K562 (cell line): Measurements from ENCODE around the gene GGCT. TPM values are rescaled to one million over a fixed set of nuclear protein-coding genes. Genes with fewer than 3 reads are reported as not detected.

ENCODE experiments used
- ATAC-seq: fragments of 200-7000 bp; cut with Tn5 transposase; 3 replicates; pipeline ENCODE4 v1.9.1; 2020; ENCODE audit warnings: moderate library complexity
- BruUV-seq: library from RNA; stranded (reverse); fragments of 400-500 nt; replicated peaks from 2 replicates; lab custom pipeline; 2021; lab: Mats Ljungman, UMichigan
- CTCF ChIA-PET: fragments of 300-600 bp; formaldehyde crosslinking; extraction: SDS; loops from one replicate; lab custom pipeline; 2021; ENCODE audit warnings: low intra/inter-chr PET ratio; lab: Yijun Ruan, JAX
- POLR2A ChIA-PET: fragments of 300-600, 350-650 bp; sonication (Branson Sonifier 250); formaldehyde crosslinking; extraction: SDS; loops from one replicate; lab custom pipeline; 2021; ENCODE audit warnings: antibody characterized with exemption, inconsistent platforms; lab: Yijun Ruan, JAX
- DNase-seq, 4 experiments: peaks; one replicate each; pipeline versions ENCODE4 v3.0.0 to v3.0.0-alpha.2; 2011 to 2018; ENCODE audit warnings: low spot score in 3 of 4, mixed read lengths in 3 of 4; ENCODE audit errors: extremely low read depth in 1 of 4
- FAIRE-seq: peaks from 2 replicates; lab custom pipeline; 2011; peaks lifted over from hg19 to GRCh38; lab: Jason Lieb, UNC
- H2AFZ ChIP-seq: 2 replicates; pipeline ENCODE4 v1.6.0; 2011; ENCODE audit warnings: low read depth, low read length, control low read depth, inconsistent platforms
- H3K27ac ChIP-seq: fragments of 200-600 bp; 3 replicates; pipeline ENCODE4 v1.8.0; 2011; ENCODE audit warnings: low read depth, mild to moderate bottlenecking, control low read depth, inconsistent platforms, low read length, moderate library complexity, mixed read lengths; ENCODE audit errors: extremely low read depth
- H3K27me3 ChIP-seq, 2 experiments: fragments of 300-600 bp in 1 of 2; 2 replicates in 1 of 2; 3 replicates in 1 of 2; pipeline versions ENCODE4 v1.6.0 to v1.8.0; 2011; ENCODE audit warnings: inconsistent platforms in 2 of 2, low read length in 2 of 2, mild to moderate bottlenecking in 1 of 2, mixed read lengths in 1 of 2, moderate library complexity in 1 of 2; ENCODE audit not compliant: control insufficient read depth in 2 of 2, insufficient read depth in 2 of 2
- H3K36me3 ChIP-seq: fragments of 300-600 bp; 3 replicates; pipeline ENCODE4 v1.8.0; 2011; ENCODE audit warnings: mild to moderate bottlenecking, low read length, inconsistent platforms; ENCODE audit not compliant: control insufficient read depth, insufficient read depth
- H3K4me1 ChIP-seq, 2 experiments: fragments of 200-600 bp in 1 of 2; replicated peaks in 1 of 2; 2 replicates in 1 of 2; 3 replicates in 1 of 2; pipeline versions ENCODE4 v1.5.1 to v1.8.0; 2011; ENCODE audit warnings: inconsistent platforms in 2 of 2, low read length in 2 of 2, mild to moderate bottlenecking in 1 of 2, mixed read lengths in 1 of 2, moderate library complexity in 1 of 2; ENCODE audit not compliant: control insufficient read depth in 2 of 2, insufficient read depth in 2 of 2
- H3K4me2 ChIP-seq: 2 replicates; pipeline ENCODE4 v1.6.1; 2011; ENCODE audit warnings: low read length, control low read depth, inconsistent platforms, mixed read lengths; ENCODE audit not compliant: insufficient read depth
- H3K4me3 ChIP-seq: fragments of 200-600 bp; sonication (generic), shearing (Covaris generic); 2 replicates; pipeline ENCODE4 v1.5.1; 2016; ENCODE audit warnings: control low read depth, inconsistent platforms
- H3K79me2 ChIP-seq: fragments of 200-600 bp; 3 replicates; pipeline ENCODE4 v1.8.0; 2011; ENCODE audit warnings: low read length, inconsistent platforms; ENCODE audit not compliant: control insufficient read depth, insufficient read depth
- H3K9ac ChIP-seq, 2 experiments: 2 replicates each; pipeline versions ENCODE4 v1.6.0 to v1.6.1; 2011; ENCODE audit warnings: low read depth in 2 of 2, low read length in 2 of 2, control low read depth in 1 of 2, inconsistent platforms in 1 of 2, mild to moderate bottlenecking in 1 of 2, mixed read lengths in 1 of 2; ENCODE audit not compliant: insufficient read depth in 1 of 2
- H3K9me1 ChIP-seq: one replicate; pipeline ENCODE4 v1.6.0; 2011; ENCODE audit warnings: inconsistent platforms, mild to moderate bottlenecking, low read length, moderate library complexity; ENCODE audit not compliant: control insufficient read depth, insufficient read depth
- H3K9me3 ChIP-seq: replicated peaks from 2 replicates; pipeline ENCODE4 v1.5.1; 2011; ENCODE audit warnings: low read depth, low read length, inconsistent platforms; ENCODE audit not compliant: control insufficient read depth, insufficient read depth
- H4K20me1 ChIP-seq: replicated peaks from 2 replicates; pipeline ENCODE4 v1.6.1; 2011; ENCODE audit warnings: low read length, inconsistent platforms, mixed read lengths; ENCODE audit not compliant: control insufficient read depth, insufficient read depth
- CREB1 ChIP-seq, 2 experiments: sonication (generic) in 1 of 2; formaldehyde crosslinking in 1 of 2; IDR thresholded peaks; 2 replicates each; pipeline versions ENCODE4 v1.6.1 to v1.8.0; 2012 to 2022; ENCODE audit warnings: inconsistent platforms in 1 of 2, mild to moderate bottlenecking in 1 of 2, missing genetic modification reagents in 1 of 2, moderate library complexity in 1 of 2
- CREB5 ChIP-seq: fragments of 250-450 bp; sonication (Bioruptor Pico); IDR thresholded peaks from 2 replicates; pipeline ENCODE4 v1.5.0; 2020; ENCODE audit warnings: mild to moderate bottlenecking
- E2F3 ChIP-seq: fragments of 250-450 bp; sonication (Bioruptor Pico); IDR thresholded peaks from 2 replicates; pipeline ENCODE4 v1.4.0; 2020; ENCODE audit warnings: mild to moderate bottlenecking
- GABPB2 ChIP-seq: fragments of 250-450 bp; sonication (Bioruptor Pico); conservative IDR thresholded peaks from 2 replicates; pipeline ENCODE4 v1.5.1; 2021; ENCODE audit warnings: mild to moderate bottlenecking
- HLTF ChIP-seq: fragments of 450-650 bp; IDR thresholded peaks from 2 replicates; pipeline ENCODE4 v1.6.1; 2016
- JUN ChIP-seq, 2 experiments: sonication (generic) in 1 of 2; formaldehyde crosslinking in 1 of 2; IDR thresholded peaks; 2 replicates each; pipeline versions ENCODE4 v1.6.1 to v1.8.0; 2012 to 2022; ENCODE audit warnings: borderline replicate concordance in 2 of 2, mild to moderate bottlenecking in 2 of 2, improper control_type of control experiment in 1 of 2, low read depth in 1 of 2, low read length in 1 of 2, missing genetic modification reagents in 1 of 2
- MAFG ChIP-seq: fragments of 450-650 bp; conservative IDR thresholded peaks from 2 replicates; pipeline ENCODE4 v1.6.1; 2016; ENCODE audit warnings: missing genetic modification characterization, missing compliant biosample characterization
- MCM2 ChIP-seq: fragments of 450-650 bp; IDR thresholded peaks from 2 replicates; pipeline ENCODE4 v1.6.1; 2017; ENCODE audit warnings: low read depth, mild to moderate bottlenecking
- MCM3 ChIP-seq: fragments of 450-650 bp; IDR thresholded peaks from 2 replicates; pipeline ENCODE4 v1.6.1; 2016
- MTA2 ChIP-seq: fragments of 450-650 bp; IDR thresholded peaks from 2 replicates; pipeline ENCODE4 v1.6.1; 2016; ENCODE audit warnings: low read depth
- MXI1 ChIP-seq: IDR thresholded peaks from 2 replicates; pipeline ENCODE4 v1.6.1; 2011; ENCODE audit warnings: low read depth, mild to moderate bottlenecking, improper control_type of control experiment, low read length
- NCOA1 ChIP-seq: fragments of 450-650 bp; IDR thresholded peaks from 2 replicates; pipeline ENCODE4 v1.6.1; 2016; ENCODE audit warnings: low read depth
- NR2C2 ChIP-seq, 2 experiments: fragments of 200-800 bp in 1 of 2; sonication (Bioruptor generic) in 1 of 2; sonication (generic) in 1 of 2; formaldehyde crosslinking in 1 of 2; IDR thresholded peaks; 2 replicates each; pipeline versions ENCODE4 v1.6.1 to v1.8.0; 2016 to 2022; ENCODE audit warnings: mild to moderate bottlenecking in 1 of 2, missing compliant biosample characterization in 1 of 2, missing genetic modification characterization in 1 of 2, missing genetic modification reagents in 1 of 2
- RHOXF2B ChIP-seq: fragments of 250-450 bp; sonication (Bioruptor Pico); conservative IDR thresholded peaks from 2 replicates; pipeline ENCODE4 v1.5.1; 2021
- SP2 ChIP-seq: IDR thresholded peaks from 2 replicates; pipeline ENCODE4 v1.6.1; 2011; ENCODE audit warnings: mild to moderate bottlenecking, low read depth, low read length, moderate library complexity; ENCODE audit not compliant: poor library complexity, severe bottlenecking; ENCODE audit errors: extremely low read depth
- YBX1 ChIP-seq: fragments of 450-650 bp; IDR thresholded peaks from 2 replicates; pipeline ENCODE4 v1.7.1; 2016; ENCODE audit warnings: mild to moderate bottlenecking
- ZBTB34 ChIP-seq: fragments of 250-450 bp; sonication (Bioruptor Pico); IDR thresholded peaks from 2 replicates; pipeline ENCODE4 v1.8.0; 2021; ENCODE audit warnings: mild to moderate bottlenecking, moderate library complexity
- ZNF507 ChIP-seq: conservative IDR thresholded peaks from 2 replicates; pipeline ENCODE4 v1.6.1; 2017; ENCODE audit warnings: missing genetic modification characterization, missing compliant biosample characterization
- WGBS: fragments of 100-300 bp; shearing (Covaris generic); methylation state at CpG from one replicate; pipeline ENCODE4 v1.1.6; 2016; ENCODE audit warnings: low coverage, mixed read lengths; ENCODE audit not compliant: insufficient coverage; ENCODE audit errors: missing lambda C conversion rate; 5-methylcytosine and 5-hydroxymethylcytosine counted together
- in situ Hi-C: fragments of 300-500 bp; cut with MboI; formaldehyde crosslinking; loops from 4 replicates; pipeline ENCODE4 v1.15.0; 2018; ENCODE audit warnings: inconsistent platforms, mixed read lengths
- intact Hi-C: fragments of 100-400 bp; cut with micrococcal nuclease; formaldehyde crosslinking; loops from 2 replicates; pipeline ENCODE4 v1.14.2; 2022
- polyA plus RNA-seq, 8 experiments: library from polyadenylated mRNA; depleted of rRNA in 4 of 8; stranded (reverse) in 5 of 8; unstranded in 3 of 8; fragments of >200 nt; fragmentation: Nextera tagmentation in 2 of 8; fragmentation: Illumina TruSeq in 1 of 8; extraction: Ambion mirVana in 2 of 8; extraction: Trizol in 1 of 8; gene quantifications; 2 replicates each; pipeline versions ENCODE4 v1.2.1 to v1.2.3, GENCODE V29; 2011 to 2014; ENCODE audit warnings: inconsistent platforms in 1 of 8, missing spikeins in 1 of 8
- total RNA-seq, 7 experiments: library from RNA; depleted of rRNA in 6 of 7; stranded (reverse); fragments of >200 nt in 6 of 7; fragmentation: Illumina TruSeq in 2 of 7; extraction: Trizol in 2 of 7; gene quantifications; 2 replicates each; pipeline versions ENCODE4 v1.2.1 to v1.2.3, GENCODE V29; 2011 to 2021; ENCODE audit warnings: low replicate concordance in 1 of 7
- TF ChIP-seq, protein P1 (sequence below): fragments of 250-450 bp; sonication (Bioruptor Pico); IDR thresholded peaks from 2 replicates; pipeline ENCODE4 v1.5.0; 2021

The GGCT gene
- total and polyA plus RNA-seq, 9 of the 15 experiments (the other 6 are each of a cell fraction or from before 2014, with no cell fraction given) = 79.0 to 349 (median 136) TPM

GRCh38 chr7:30470163-30470770 is 34.4 kb downstream of the GGCT start:
- no peaks in the 10 kb centered on the region for H3K79me2 ChIP-seq
- no peaks in the 10 kb centered on the region for H3K27me3 ChIP-seq
- H3K9me3 ChIP-seq = no peaks in the 10 kb centered on the region
- H3K9ac ChIP-seq = no peak overlapping the region
- no peaks in the 10 kb centered on the region for H3K9me1 ChIP-seq
- H4K20me1 ChIP-seq = peaks cover 4% of the 10 kb centered on the region; the same call in 1 of the 2 replicates
- 6% methylated on average over 14 of the region's 14 CpGs for WGBS
- H3K36me3 ChIP-seq = no peaks in the 10 kb centered on the region
- intact Hi-C loops (no loop called here), in situ Hi-C loops (no loop called here)
- POLR2A ChIA-PET = interaction anchor here (0.9 kb wide), 1 partner anchor 10 kb away, joined by 4 read pairs; no protein-coding TSS in a partner anchor
- no peak overlapping the region for H3K4me3 ChIP-seq
- FAIRE-seq (peak; percentile 95), ATAC-seq (peak; percentile 98), DNase-seq (peak; percentile 71 to 89 (median 78))
- CTCF ChIA-PET = interaction anchor here (2.5 kb wide), 1 partner anchor 94 kb away, joined by 9 read pairs; no protein-coding TSS in a partner anchor
- peak overlapping the region; percentile 40; the same call in 1 of the 2 replicates for H3K4me2 ChIP-seq
- BruUV-seq = no TSS peak
- peak overlapping the region; percentile 66 for H2AFZ ChIP-seq
- peaks cover 10 to 32% of the 10 kb centered on the region in 2 experiments; a peak in 4 of 5 replicates for H3K4me1 ChIP-seq
- peak overlapping the region; percentile 35; the same call in 2 of the 3 replicates for H3K27ac ChIP-seq
- TF ChIP-seq ZNF507 (tag) = no peak
- no peak for TF ChIP-seq MXI1
- TF ChIP-seq CREB1 (IDR thresholded peaks at IDR 0.05) = peak; percentile 92
- TF ChIP-seq CREB1 (CRISPR knock-in tag; IDR thresholded peaks at IDR 0.05) = peak; percentile 88
- no peak for TF ChIP-seq CREB5
- TF ChIP-seq MTA2 = peak; percentile 39; the same call in 1 of the 2 replicates
- no peak for TF ChIP-seq RHOXF2B
- no peak for TF ChIP-seq NR2C2 (CRISPR knock-in tag; IDR thresholded peaks at IDR 0.05)
- peak; percentile 81 for TF ChIP-seq NR2C2 (tag; IDR thresholded peaks at IDR 0.05)
- peak; percentile 93 for TF ChIP-seq JUN (IDR thresholded peaks at IDR 0.05; ENCODE audit: borderline replicate concordance, low read depth, low read length)
- no peak for TF ChIP-seq JUN (CRISPR knock-in tag; IDR thresholded peaks at IDR 0.05; ENCODE audit: borderline replicate concordance)
- TF ChIP-seq YBX1 = no peak
- no peak for TF ChIP-seq E2F3 (CRISPR knock-in tag)
- TF ChIP-seq GABPB2 = no peak
- no peak for TF ChIP-seq ZBTB34 (CRISPR knock-in tag)
- no peak for TF ChIP-seq MCM3
- TF ChIP-seq MAFG = no peak; the same call in 1 of the 2 replicates
- TF ChIP-seq, protein P1, sequence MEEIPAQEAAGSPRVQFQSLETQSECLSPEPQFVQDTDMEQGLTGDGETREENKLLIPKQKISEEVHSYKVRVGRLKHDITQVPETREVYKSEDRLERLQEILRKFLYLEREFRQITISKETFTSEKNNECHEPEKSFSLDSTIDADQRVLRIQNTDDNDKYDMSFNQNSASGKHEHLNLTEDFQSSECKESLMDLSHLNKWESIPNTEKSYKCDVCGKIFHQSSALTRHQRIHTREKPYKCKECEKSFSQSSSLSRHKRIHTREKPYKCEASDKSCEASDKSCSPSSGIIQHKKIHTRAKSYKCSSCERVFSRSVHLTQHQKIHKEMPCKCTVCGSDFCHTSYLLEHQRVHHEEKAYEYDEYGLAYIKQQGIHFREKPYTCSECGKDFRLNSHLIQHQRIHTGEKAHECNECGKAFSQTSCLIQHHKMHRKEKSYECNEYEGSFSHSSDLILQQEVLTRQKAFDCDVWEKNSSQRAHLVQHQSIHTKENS (CRISPR knock-in tag) = no peak
- no peak for TF ChIP-seq HLTF
- peak; percentile 59; the same call in 1 of the 2 replicates for TF ChIP-seq NCOA1
- TF ChIP-seq SP2 = no peak
- TF ChIP-seq MCM2 = no peak
